ENCODE results near the gene CBLC. TPM values are rescaled to one million over a fixed set of nuclear protein-coding genes. Genes with fewer than 3 reads are reported as not detected.

CBLC gene
- total and polyA plus RNA-seq, 4 donors, result 0.25 to 0.44 TPM; not detected in 2

GRCh38 chr19:44813070-44813840 lies 35.6 kb downstream of the CBLC start:
- H3K4me1 ChIP-seq (ENCODE audit: control insufficient read depth, insufficient read depth, low read length), result peaks cover 20% of the 10 kb centered on the region
- H3K9me3 ChIP-seq (ENCODE audit: control insufficient read depth, insufficient read depth, low read length), result no peaks in the 10 kb centered on the region
- no peak for DNase-seq (ENCODE audit: low read depth in 4 of 6, low spot score in 6 of 6)
- 81% methylated on average over 34 of the region's 38 CpGs for WGBS (ENCODE audit: insufficient coverage)
- no peak overlapping the region for H3K27ac ChIP-seq (ENCODE audit: low read depth, low read length)
- H3K36me3 ChIP-seq (ENCODE audit: control insufficient read depth, insufficient read depth, low read length), result peaks cover 18% of the 10 kb centered on the region
- no peak overlapping the region for H3K4me3 ChIP-seq (ENCODE audit: low read depth, low read length)
- H3K27me3 ChIP-seq (ENCODE audit: control insufficient read depth, insufficient read depth, low read length), result peaks cover 7% of the 10 kb centered on the region

GRCh38 chr19:44813841-44814470 lies 36.3 kb downstream of the CBLC start:
- peaks cover 15% of the 10 kb centered on the region for H3K4me1 ChIP-seq (ENCODE audit: control insufficient read depth, insufficient read depth, low read length)
- H3K27me3 ChIP-seq (ENCODE audit: control insufficient read depth, insufficient read depth, low read length), result peaks cover 7% of the 10 kb centered on the region
- no peak overlapping the region for H3K27ac ChIP-seq (ENCODE audit: low read depth, low read length)
- WGBS (ENCODE audit: insufficient coverage), result 83% methylated on average over 16 of the region's 16 CpGs
- peaks cover 19% of the 10 kb centered on the region for H3K36me3 ChIP-seq (ENCODE audit: control insufficient read depth, insufficient read depth, low read length)
- peak in 1 of 6 donors; percentile 2 for DNase-seq (ENCODE audit: low read depth in 4 of 6, low spot score in 6 of 6)
- H3K4me3 ChIP-seq (ENCODE audit: low read depth, low read length), result no peak overlapping the region
- H3K9me3 ChIP-seq (ENCODE audit: control insufficient read depth, insufficient read depth, low read length), result no peaks in the 10 kb centered on the region

GRCh38 chr19:44814517-44814916 lies 36.8 kb downstream of the CBLC start:
- Histone ChIP-seq H3K36me3 (ENCODE audit: control insufficient read depth, insufficient read depth, low read length) (peaks cover 25% of the 10 kb centered on the region), H3K4me3 (ENCODE audit: low read depth, low read length) (no peak overlapping the region), H3K27ac (ENCODE audit: low read depth, low read length) (no peak overlapping the region), H3K9me3 (ENCODE audit: control insufficient read depth, insufficient read depth, low read length) (no peaks in the 10 kb centered on the region), H3K27me3 (ENCODE audit: control insufficient read depth, insufficient read depth, low read length) (peaks cover 2% of the 10 kb centered on the region), H3K4me1 (ENCODE audit: control insufficient read depth, insufficient read depth, low read length) (peaks cover 9% of the 10 kb centered on the region)
- DNase-seq (ENCODE audit: low read depth in 4 of 6, low spot score in 6 of 6), result no peak
- 93% methylated on average over 12 of the region's 17 CpGs for WGBS (ENCODE audit: insufficient coverage)

GRCh38 chr19:44816301-44816700 lies 38.6 kb downstream of the CBLC start:
- Histone ChIP-seq H3K27ac (ENCODE audit: low read depth, low read length) (no peak overlapping the region), H3K9me3 (ENCODE audit: control insufficient read depth, insufficient read depth, low read length) (no peaks in the 10 kb centered on the region), H3K4me3 (ENCODE audit: low read depth, low read length) (no peak overlapping the region), H3K36me3 (ENCODE audit: control insufficient read depth, insufficient read depth, low read length) (peaks cover 26% of the 10 kb centered on the region), H3K27me3 (ENCODE audit: control insufficient read depth, insufficient read depth, low read length) (no peaks in the 10 kb centered on the region), H3K4me1 (ENCODE audit: control insufficient read depth, insufficient read depth, low read length) (peaks cover 4% of the 10 kb centered on the region)
- no peak for DNase-seq (ENCODE audit: low read depth in 4 of 6, low spot score in 6 of 6)
- 45% methylated on average over 1 of the region's 2 CpGs for WGBS (ENCODE audit: insufficient coverage)

GRCh38 chr19:44817725-44818465 lies 40.2 kb downstream of the CBLC start:
- WGBS (ENCODE audit: insufficient coverage), result 85% methylated on average over 8 of the region's 8 CpGs
- Histone ChIP-seq H3K27ac (ENCODE audit: low read depth, low read length) (no peak overlapping the region), H3K36me3 (ENCODE audit: control insufficient read depth, insufficient read depth, low read length) (peaks cover 19% of the 10 kb centered on the region), H3K27me3 (ENCODE audit: control insufficient read depth, insufficient read depth, low read length) (no peaks in the 10 kb centered on the region), H3K4me3 (ENCODE audit: low read depth, low read length) (no peak overlapping the region), H3K4me1 (ENCODE audit: control insufficient read depth, insufficient read depth, low read length) (peaks cover 8% of the 10 kb centered on the region), H3K9me3 (ENCODE audit: control insufficient read depth, insufficient read depth, low read length) (no peaks in the 10 kb centered on the region)
- DNase-seq (ENCODE audit: low read depth in 4 of 6, low spot score in 6 of 6), result no peak

- no peaks in the 10 kb centered on the region for H3K9me3 ChIP-seq (ENCODE audit: control insufficient read depth, insufficient read depth, low read length)
- no peaks in the 10 kb centered on the region for H3K27me3 ChIP-seq (ENCODE audit: control insufficient read depth, insufficient read depth, low read length)
- 77% methylated on average over 12 of the region's 20 CpGs for WGBS (ENCODE audit: insufficient coverage)
- DNase-seq (ENCODE audit: low read depth in 4 of 6, low spot score in 6 of 6), result no peak
- H3K27ac ChIP-seq (ENCODE audit: low read depth, low read length), result no peak overlapping the region
- H3K4me3 ChIP-seq (ENCODE audit: low read depth, low read length), result no peak overlapping the region
- peaks cover 14% of the 10 kb centered on the region for H3K36me3 ChIP-seq (ENCODE audit: control insufficient read depth, insufficient read depth, low read length)
- H3K4me1 ChIP-seq (ENCODE audit: control insufficient read depth, insufficient read depth, low read length), result peaks cover 12% of the 10 kb centered on the region
Observed at GRCh38 chr19:44818466-44819031, 40.9 kb downstream of the CBLC start.

- Histone ChIP-seq H3K27ac (ENCODE audit: low read depth, low read length) (no peak overlapping the region), H3K4me1 (ENCODE audit: control insufficient read depth, insufficient read depth, low read length) (peaks cover 12% of the 10 kb centered on the region), H3K4me3 (ENCODE audit: low read depth, low read length) (no peak overlapping the region), H3K9me3 (ENCODE audit: control insufficient read depth, insufficient read depth, low read length) (no peaks in the 10 kb centered on the region), H3K36me3 (ENCODE audit: control insufficient read depth, insufficient read depth, low read length) (peaks cover 9% of the 10 kb centered on the region), H3K27me3 (ENCODE audit: control insufficient read depth, insufficient read depth, low read length) (no peaks in the 10 kb centered on the region)
- 86% methylated on average over 25 of the region's 28 CpGs for WGBS (ENCODE audit: insufficient coverage)
- DNase-seq (ENCODE audit: low read depth in 4 of 6, low spot score in 6 of 6), result no peak
Observed at GRCh38 chr19:44819246-44819832, 41.6 kb downstream of the CBLC start.

- H3K27me3 ChIP-seq (ENCODE audit: control insufficient read depth, insufficient read depth, low read length), result no peaks in the 10 kb centered on the region
- peaks cover 12% of the 10 kb centered on the region for H3K4me1 ChIP-seq (ENCODE audit: control insufficient read depth, insufficient read depth, low read length)
- no peaks in the 10 kb centered on the region for H3K9me3 ChIP-seq (ENCODE audit: control insufficient read depth, insufficient read depth, low read length)
- no peak overlapping the region for H3K4me3 ChIP-seq (ENCODE audit: low read depth, low read length)
- H3K36me3 ChIP-seq (ENCODE audit: control insufficient read depth, insufficient read depth, low read length), result peaks cover 8% of the 10 kb centered on the region
- H3K27ac ChIP-seq (ENCODE audit: low read depth, low read length), result no peak overlapping the region
- 69% methylated on average over 19 of the region's 35 CpGs for WGBS (ENCODE audit: insufficient coverage)
- no peak for DNase-seq (ENCODE audit: low read depth in 4 of 6, low spot score in 6 of 6)
Observed at GRCh38 chr19:44820648-44821609, 43.2 kb downstream of the CBLC start.

Measured in spinal cord (tissue), 10 donors.